GM19397 (cell line): Measurements from ENCODE around the gene NAA10.

Source experiments
- ATAC-seq: cut with Tn5 transposase; IDR thresholded peaks from one replicate; pipeline ENCODE4 v1.9.1; 2021; ENCODE audit warnings: mild to moderate bottlenecking, moderate library complexity; ENCODE audit not compliant: unreplicated experiment

NAA10 gene

GRCh38 chrX:153950127-153950526 is 15.3 kb upstream of the NAA10 start:
- ATAC-seq, result no peak

- ATAC-seq, result no peak
These were observed 14.3 kb upstream of the NAA10 start for GRCh38 chrX:153948847-153949805.

- ATAC-seq, result no peak
These were observed 13.2 kb upstream of the NAA10 start for GRCh38 chrX:153948002-153948466.

- peak; percentile 47 for ATAC-seq
These were observed 12.4 kb upstream of the NAA10 start for GRCh38 chrX:153947009-153947769.

- ATAC-seq, result no peak
These were observed 11.4 kb upstream of the NAA10 start for GRCh38 chrX:153945956-153946943.

DNA sequence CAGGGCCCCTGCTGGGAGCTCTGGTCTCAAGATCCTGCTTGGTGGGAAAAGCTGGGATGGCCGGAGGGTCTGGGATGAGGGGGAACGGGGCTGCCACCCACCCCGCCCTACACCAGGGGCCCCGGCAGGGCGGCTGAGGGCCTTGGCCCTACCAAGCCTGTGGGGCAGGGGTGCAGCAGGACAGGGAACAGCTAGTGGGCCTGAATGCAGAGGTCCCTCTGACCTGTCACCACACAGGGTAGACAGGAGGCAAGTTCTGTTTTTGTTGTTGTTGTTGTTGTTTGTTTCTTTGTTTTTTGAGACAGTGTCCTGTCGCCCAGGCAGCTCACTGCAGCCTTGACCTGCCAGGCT is 9.9 kb upstream of the NAA10 start:
- peak; percentile 36 for ATAC-seq

GRCh38 chrX:153944140-153944799 is 9.4 kb upstream of the NAA10 start, which contains the start of gene RENBP:
Gene RENBP (minus strand): TSS chrX:153944643. CDS start chrX:153944610, 33 bp downstream.
- peak; percentile 55 for ATAC-seq

DNA sequence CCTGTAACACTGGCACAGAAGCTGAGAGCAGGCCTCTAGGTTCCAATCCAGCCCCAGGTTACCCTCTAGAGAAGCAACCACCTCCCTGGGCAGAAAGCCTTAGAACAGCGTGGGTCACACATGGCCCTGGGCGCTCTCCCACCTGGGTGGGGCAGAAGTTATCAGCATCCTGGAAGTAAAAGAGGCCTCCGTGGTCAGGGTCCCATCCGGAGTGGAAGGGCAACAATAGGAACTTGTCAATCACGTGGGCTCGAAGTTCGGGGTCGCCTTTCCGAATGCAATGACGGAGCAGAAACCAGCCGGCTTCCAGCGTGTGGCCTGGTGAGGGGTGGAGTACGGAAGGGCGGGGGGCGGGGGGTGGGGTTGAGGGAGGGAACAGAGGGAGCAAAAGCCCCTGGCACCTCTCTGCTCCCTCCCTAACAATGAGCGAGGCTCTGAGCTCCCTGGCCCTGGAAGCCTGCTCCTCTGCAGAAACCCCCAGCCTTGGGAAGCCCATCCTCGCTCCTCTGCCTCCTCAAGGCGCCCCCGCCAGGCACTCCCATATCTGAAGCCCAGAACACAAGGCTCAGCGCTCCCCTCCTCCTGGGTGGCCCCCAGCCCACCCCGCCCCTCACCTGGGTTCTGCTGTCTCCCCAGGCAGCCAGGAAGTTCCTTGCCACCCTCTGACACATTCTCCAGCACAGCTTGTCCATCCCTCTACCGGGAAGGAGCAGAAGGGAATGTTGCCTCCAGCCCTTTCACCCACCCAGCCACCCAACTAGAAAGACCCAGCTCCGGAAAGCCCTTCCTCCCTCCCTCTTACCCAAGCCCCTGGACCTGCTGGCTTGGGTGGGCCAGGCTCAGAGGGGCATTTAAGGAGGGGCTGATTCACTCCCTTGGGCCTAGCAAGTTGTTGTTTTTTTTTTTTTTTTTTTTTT is 6.8 kb upstream of the NAA10 start:
- ATAC-seq, result no peak

- ATAC-seq, result no peak
These were observed 4.7 kb upstream of the NAA10 start for GRCh38 chrX:153939573-153939972.

- ATAC-seq, result no peak
These were observed 3.5 kb upstream of the NAA10 start for GRCh38 chrX:153938226-153938786.

GRCh38 chrX:153937056-153937455 is 2.2 kb upstream of the NAA10 start:
- no peak for ATAC-seq

DNA sequence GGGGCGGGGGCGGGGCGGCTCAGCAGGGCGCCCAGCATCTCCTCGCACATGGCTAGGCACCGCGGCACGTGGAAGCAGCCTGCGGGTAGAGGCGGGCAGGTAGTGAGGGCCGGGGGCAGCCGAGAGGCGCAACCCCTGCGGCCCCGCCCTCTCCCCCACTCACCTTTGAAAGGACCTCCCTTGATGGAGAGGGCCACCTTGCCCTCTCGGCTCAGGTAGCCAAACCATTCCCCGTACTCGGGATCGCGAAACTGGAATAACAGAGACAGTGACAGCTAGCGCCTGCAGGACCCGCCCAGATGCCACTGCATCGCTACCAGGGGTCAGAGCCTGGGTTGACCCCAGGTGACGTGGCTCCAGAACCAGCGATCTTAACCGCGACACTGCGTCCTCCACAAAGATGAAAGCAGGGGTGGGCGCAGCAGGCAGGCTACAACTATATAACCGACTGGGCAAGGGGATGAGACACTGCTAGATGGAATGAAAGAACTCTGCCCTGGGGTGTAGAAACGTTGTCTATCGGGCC is 552 bp upstream of the NAA10 start:
- peak; percentile 31 for ATAC-seq

DNA sequence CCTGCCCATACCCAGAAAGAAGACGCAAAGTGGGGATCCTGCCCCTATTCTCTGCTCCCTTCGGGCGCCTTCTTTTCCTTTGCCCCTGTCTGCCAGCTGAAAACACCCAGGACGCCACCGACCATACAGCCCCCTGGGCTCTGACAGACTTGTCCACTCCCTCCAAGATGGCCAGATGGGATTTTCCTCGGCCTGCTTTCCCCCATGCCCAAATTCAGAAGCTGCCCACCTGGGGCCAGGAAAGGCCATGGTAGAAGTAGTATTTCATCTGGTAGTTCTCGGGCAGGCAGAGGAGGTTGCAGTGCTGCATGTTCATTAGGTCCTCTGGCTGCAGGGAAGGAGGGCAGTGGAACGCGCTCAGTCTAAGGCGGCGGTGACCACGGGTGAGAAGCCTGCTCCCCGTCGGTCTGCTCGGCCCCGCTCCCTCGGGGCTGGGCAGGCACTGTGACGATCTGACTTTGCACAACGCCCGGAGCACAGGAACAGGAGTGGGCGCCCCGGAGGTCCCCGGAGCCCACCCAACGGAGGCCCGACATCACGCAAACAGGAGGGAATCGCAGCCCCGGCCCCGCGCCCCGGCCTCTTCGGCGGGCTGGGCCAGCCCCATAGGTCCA is 582 bp downstream of the NAA10 start:
- peak; percentile 15 for ATAC-seq

DNA sequence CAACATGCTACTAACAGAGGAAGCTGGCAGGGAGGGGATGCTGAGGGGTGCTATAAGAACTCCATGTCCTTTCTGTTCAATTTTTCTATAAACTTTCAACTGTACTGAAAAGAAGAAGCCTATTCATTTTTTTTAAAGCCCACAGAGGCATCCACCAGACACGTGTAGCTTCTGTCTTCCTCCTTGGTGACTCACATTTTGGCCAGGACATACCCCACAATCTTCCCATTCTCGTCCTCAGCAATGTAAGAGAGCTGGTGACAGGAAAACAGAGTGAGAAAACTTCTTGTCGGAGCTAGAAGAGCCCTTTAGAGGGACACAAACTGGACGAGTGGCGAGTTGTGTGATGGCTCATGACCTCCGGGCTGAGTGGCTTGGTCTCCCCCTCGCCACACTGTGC is 1.1 kb downstream of the NAA10 start:
- ATAC-seq, result no peak

- no peak for ATAC-seq
These were observed 2.5 kb downstream of the NAA10 start for GRCh38 chrX:153932220-153932915.

- no peak for ATAC-seq
These were observed 3.1 kb downstream of the NAA10 start for GRCh38 chrX:153931748-153932147.

DNA sequence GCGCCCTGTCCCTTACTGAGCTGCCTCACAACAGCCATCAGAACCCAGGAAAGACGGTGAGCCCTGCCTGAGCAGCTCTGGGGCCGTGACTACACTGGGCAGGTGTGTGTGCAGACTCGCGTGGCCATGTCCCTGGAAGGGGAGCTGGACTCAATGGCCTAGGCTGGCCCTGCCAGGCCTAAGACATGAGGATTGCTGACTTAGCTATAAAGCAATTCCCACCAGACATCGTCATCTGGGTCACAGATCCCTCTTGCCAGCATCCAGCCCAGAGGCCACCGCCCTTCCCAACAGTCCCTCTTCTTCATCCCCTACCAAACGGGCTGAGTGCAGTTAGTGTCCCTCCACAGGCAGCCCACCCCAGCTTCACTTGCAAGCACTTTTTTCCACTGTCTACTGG is 3.7 kb downstream of the NAA10 start:
- ATAC-seq, result no peak
